HG02763 (cell line): Measurements from ENCODE around the gene LPCAT3.
"Not testable (repeated sequence)": the region's sequence is repeated elsewhere in the genome, so short reads cannot be mapped to it uniquely, and the experiment has no call there.

ENCODE experiments used
- ATAC-seq: cut with Tn5 transposase; IDR thresholded peaks from one replicate; pipeline ENCODE4 v1.9.1; 2021; ENCODE audit warnings: mild to moderate bottlenecking, moderate library complexity; ENCODE audit not compliant: unreplicated experiment

LPCAT3 gene

DNA sequence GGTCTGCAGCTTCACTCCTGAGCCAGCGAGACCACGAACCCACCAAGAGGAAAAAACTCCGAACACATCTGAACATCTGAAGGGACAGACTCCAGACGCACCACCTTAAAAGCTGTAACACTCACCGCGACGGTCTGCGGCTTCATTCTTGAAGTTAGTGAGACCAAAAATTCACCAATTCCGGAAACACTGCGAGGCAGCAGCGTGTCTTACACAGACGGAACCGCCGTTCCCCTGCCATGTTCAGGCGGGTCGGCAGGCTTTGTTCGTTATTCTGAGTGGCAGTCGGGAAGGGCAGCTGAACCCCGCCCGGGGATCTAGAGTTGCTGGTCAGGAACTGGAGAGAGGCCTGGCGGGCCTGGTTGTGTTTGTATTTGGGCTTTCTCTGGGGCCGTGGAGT, 20.3 kb upstream of the LPCAT3 start:
- ATAC-seq, result no peak

DNA sequence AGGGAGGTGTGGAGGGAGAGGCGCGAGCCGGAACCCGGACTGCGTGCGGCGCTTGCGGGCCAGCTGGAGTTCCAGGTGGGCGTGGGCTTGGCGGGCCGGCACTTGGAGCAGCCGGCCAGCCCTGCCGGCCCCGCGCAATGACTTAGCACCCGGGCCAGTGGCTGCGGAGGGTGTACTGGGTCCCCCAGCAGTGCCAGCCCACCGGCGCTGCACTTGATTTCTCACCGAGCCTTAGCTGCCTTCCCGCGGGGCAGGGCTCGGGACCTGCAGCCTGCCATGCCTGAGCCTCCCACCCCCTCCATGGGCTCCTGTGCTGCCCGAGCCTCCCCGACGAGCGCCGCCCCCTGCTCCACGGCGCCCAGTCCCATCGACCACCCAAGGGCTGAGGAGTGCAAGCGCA, 19.1 kb upstream of the LPCAT3 start:
- ATAC-seq, result not testable (repeated sequence)

DNA sequence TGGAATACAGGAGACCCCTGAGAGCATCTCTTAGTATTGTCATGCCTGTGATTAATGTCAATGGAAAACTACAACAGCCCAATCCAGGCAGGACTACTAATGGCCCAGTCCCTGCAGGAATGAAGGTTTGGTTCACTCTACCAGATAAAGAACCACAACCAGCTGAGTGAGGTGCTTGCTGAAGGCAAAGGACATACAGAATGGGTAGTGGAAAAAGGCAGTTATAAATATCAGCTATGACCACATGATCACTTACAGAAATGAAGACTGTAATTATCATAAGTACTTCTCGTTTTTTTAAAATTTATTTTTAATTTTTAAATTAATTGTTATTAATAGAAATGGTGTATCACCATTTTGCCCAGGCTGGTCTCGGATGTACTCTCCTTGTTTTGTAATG, 17.2 kb upstream of the LPCAT3 start:
- no peak for ATAC-seq

DNA sequence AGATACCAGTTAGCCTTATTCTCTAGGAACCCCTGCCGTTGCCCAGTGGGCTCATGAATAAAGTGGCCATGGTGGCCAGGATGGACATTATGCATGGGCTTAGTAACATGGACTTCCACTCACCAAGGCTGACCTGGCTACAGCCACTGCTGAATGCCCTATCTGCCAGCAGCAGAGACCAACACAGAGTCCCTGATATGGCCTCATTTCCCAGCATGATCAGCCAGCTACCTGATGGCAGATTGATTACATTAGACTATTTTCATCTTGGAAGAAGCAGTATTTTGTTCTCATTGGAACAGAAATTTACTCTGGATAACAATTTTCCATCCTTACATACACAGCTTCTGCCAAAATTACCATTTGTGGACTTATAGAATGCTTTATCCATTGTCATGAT, 16.2 kb upstream of the LPCAT3 start:
- no peak for ATAC-seq

DNA sequence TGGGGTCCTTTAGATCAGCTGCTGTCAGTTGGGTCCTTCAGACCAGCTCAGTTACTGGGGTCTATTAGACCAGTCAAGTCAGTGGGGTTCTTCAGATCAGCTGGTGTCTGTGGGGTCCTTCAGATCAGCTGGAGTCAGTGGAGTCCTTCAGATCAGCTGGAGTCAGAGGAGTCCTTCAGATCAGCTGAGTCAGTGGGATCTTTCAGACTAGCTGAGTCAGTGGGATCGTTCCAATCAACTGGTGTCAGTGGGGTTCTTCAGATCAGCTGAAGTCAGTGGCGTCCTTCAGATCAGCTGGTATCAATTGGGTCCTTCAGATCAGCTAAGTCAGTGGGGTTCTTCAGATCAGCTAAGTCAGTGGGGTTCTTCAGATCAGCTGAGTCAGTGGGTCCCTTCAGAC, 14.7 kb upstream of the LPCAT3 start:
- ATAC-seq, result no peak

DNA sequence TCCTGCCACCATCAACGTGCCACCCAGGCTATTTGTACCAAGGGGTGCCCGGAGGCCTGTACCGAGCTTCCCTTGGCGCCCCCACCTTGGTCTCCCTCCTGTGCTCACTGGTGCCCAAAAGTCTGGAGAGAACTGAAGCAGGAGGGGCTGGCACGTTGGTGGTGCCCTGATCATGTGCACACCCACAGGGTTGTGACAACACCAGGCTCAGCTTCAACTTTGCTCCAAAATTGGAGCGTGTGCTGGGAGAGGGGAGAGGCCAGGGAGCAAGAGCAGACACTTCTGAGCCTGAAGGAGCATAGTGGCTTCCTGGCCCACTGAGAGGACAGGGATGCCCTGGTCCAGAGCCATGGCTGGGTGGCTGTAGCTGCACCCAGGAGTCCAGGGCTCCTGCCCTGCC, 13.0 kb upstream of the LPCAT3 start:
- ATAC-seq, result no peak

DNA sequence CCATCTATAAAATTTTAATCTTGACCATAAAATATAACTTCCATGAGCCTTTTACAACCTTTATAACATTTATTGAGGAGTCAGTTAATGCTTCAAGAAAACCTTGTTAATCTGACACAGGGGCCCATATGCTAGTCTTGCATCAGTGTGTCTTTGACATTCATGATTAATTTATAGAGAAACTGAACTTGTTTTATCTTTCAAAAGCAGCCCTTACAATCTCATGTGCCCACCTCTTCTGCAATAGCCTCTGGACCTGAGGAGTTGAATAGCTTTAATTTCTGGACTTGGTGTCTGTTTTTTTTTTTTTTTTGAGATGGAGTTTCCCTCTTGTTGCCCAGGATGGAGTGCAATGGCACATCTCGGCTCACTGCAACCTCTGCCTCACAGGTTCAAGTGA, 8.6 kb upstream of the LPCAT3 start:
- ATAC-seq, result no peak

DNA sequence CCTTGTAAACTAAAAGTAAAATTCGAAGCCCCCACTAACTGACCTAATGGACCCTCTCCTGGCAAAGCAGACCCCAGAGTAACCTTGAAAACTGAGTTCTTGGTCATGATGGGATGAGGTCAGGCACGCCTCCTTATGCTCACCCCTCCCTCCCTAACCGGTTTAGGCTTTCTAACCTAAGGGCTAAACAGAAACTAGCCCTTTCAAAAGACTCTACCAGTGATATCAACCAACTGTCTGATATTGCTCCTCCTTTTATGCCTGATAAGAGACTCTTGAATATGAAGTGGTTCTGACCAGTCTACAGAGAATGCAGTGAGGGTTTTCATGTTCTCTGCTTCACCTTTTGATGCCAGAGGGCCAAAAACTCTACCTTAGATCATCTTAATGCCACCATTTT, 4.8 kb upstream of the LPCAT3 start:
- no peak for ATAC-seq

DNA sequence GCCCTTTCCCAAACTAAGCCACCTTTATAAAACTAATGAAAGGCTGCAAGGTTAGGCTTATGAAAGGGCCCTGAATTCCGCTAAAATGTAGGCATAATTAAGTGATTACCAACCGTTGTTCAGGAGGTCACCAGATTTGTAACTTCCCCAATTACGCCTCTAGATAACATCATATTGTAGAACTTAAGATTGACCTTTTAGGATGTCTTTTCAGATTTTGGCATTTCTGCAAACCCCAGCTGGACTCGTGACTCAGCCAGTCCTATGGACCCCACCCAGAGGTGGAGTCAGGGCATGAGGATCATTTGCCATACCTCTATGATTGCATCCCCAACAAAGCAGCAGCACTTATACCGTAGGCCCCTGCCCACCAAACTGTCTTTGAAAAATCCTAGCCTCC, 3.7 kb upstream of the LPCAT3 start:
- no peak for ATAC-seq

DNA sequence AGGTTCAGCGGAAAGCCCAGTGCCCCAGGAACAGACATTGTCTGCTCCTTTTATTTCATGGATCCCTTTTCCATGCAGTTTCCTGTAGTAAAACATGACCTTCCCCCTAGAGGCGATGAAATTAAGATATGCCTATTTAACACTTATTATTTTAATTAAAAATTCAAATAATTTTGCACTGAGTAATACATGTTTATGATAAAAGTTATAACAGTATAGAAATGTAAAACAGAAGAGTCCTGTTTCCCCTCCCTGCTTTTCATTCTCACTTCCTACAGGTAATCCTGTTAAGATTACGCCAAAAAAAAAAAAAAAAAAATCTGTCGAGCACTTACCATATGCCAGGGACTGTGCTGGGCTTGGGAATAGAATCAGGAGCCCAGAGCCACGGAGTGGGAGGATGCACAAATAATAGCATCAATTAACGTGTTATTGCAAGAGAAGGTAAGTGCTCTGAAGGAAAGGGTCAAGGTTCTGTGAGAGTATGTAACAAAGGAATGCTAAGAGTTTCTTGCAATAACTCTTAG, 830 bp upstream of the LPCAT3 start:
- no peak for ATAC-seq

DNA sequence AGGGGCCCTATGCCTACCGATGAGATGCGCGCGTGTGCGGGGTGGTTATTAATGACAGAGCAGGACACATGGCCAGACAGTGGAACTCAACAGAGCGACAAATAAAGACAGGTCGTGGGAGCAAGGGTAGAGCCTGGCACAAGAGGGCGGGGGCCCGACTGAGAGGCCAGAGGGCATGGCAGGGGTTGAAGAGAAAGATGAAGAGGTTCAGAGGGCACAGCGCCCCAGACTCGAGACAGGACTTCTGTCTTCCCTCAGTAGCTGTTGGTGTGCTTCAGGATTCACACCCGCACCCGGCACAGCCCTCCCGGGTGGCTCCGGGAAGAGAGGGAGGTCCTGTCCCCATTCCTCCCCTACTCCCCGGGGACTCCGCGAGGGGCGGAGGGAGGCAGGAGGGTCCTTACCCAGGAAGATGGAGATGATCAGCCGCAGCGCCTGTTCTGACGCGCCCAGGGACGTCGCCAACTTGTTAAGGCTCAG, 366 bp downstream of the LPCAT3 start:
- no peak for ATAC-seq

DNA sequence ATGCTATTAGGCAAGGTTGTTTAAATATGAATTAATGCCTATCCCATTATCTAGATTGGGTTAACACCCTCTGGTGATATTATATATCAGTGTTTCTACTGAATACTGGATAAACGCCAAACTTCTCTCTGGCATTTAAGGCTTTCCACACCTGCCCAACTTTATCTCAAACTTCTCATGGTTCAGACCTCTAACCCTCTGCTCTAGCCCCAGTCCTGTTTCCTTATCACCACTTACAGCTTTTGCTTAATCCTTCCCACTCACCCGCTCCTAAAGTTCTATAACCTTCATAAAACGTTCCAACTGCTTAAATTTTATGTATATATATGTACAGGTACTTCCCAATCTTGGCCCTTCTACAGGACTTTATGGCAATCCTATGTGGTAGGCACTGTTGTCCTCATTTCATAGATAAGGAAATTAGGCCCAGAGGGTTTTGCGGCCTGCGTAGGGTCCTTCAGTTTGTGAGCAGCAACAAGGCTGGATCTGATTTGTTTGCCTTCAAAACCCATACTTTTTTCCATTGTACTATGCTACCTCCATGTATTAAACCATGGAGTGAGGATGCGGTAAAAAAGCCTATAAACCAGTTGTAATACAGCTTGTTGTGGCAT, 1.2 kb downstream of the LPCAT3 start:
- ATAC-seq, result no peak

DNA sequence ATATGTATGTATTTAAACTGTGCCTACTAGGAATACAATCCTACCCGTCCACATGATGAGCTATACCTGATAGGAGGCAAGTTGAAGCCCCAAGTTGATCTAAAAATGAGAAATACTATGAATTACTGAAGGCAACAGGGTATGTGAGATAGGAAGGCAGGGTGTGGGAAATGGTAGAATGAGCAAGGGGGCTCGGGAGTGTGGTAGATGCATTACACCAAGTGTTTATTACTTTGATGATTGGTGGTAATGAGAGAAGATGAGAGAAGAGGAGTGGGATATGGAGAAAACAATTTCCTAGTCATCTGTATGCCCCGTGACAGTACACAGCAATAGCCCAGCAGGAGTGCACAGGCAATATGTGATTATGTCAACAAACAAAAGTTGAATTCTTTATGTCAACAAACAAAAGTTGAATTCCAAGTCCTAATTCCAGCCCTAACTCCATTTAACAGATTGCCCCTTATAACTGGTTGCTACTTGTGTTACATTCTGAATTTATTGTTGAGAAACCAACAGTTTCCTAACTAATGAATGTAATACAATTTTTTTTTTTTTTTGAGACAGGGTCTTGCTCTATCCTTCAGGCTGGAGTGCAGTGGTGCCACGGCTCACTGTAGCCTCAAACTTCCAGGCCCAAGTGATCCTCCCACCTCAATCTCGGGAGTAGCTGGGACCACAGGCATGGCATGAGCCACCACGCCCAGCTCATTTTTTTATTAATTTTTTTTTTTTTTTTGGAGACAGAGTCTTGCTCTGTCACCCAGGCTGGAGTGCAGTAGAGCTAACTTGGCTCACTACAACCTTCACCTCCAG, 2.5 kb downstream of the LPCAT3 start:
- ATAC-seq, result no peak

DNA sequence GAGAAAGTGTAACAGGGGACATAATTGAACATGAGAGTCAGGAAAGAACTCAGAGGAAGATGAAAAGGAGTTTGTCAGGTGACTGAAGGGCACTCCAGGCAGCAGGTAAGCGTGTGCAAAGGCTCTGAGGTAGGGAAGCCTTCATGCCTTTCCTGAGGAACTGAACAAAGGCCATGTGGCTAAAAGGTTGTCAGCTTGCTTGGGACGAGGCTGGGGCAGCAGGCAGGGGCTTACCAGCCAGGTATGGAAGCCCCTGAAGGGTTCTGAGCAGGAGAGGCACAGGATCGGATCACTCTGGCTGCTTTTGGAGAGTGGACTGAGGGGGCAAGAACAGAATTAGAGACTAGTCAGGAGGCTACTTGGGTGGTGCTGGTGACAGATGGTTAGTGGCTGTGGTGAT, 5.2 kb downstream of the LPCAT3 start:
- ATAC-seq, result no peak

DNA sequence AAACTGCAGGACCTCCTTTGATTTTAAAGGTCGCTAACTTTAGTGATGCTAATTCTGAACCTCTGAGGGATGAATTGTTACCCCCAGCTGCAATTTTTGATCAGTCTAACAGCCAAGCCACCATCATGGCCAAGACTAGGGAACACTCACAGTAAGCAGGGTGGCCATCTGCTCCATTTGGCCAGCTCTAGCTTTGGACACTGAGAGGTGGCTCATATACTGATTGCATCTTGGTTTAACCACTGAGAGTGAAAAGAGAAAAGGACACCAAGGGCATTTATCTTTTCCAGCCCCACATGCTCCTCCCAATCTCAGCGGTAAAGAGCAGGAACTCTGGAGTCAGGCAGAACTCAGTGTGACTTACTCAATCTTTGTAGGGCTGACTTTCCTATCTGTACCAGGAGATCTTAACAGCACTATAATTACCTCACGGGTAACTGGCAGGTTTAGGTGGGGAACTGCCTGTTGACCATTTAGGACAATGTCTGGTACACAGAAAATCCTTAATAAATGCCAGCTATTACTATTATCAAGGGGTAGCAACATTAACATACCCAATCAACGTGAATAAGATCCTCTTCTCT, 6.2 kb downstream of the LPCAT3 start:
- ATAC-seq, result no peak

DNA sequence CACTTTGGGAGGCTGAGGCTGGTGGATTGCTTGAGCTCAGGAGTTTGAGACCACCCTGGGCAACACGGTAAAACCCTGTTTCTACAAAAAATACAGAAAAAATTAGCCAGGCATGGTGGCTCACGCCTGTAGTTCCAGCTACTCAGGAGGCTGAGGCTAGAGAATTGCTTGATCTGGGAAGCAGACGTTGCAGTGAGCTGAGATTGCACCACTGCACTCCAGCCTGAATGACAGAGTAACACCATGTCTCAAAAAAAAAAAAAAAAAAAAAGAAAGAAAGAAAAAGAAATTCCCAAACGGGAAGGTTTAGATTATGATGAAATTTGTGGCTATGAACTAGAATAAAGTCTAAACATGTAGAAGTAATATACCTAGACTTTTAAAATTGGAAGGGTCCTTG, 6.9 kb downstream of the LPCAT3 start:
- not testable (repeated sequence) for ATAC-seq

DNA sequence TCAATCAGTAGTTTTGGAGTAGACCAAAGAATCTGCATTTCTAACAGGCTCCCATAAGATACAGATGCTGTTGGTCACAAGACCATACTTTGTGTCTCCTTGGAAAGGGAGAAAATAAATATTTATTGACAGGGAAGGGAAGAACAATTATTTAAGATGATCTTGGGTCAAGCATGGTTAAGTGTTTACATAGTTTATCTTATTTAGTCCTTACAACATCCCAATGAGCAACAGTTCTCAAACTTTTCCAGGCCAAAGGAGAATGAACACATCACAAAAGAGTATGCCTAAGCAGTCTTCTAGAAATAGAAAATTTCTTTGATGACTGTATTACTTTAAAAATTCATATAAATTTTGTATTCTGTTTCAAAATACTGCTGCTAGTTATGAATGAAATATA, 8.8 kb downstream of the LPCAT3 start:
- no peak for ATAC-seq

DNA sequence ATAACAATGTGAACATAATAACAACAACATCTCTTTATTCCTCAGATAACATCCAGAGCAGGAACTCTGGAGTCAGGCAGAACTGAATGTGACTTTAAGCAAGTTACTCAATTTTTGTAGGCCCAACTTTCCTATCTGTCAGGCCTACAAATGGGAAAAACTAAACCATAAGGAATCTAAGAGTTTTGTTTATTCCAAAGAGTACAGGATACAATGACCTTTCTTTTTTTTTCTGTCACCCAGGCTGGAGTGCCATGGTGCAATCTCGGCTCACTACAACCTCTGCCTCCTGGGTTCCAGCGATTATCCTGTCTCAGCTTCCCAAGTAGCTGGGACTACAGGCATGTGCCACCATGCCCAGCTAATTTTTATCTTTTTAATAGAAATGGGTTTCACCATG, 9.4 kb downstream of the LPCAT3 start:
- no peak for ATAC-seq

DNA sequence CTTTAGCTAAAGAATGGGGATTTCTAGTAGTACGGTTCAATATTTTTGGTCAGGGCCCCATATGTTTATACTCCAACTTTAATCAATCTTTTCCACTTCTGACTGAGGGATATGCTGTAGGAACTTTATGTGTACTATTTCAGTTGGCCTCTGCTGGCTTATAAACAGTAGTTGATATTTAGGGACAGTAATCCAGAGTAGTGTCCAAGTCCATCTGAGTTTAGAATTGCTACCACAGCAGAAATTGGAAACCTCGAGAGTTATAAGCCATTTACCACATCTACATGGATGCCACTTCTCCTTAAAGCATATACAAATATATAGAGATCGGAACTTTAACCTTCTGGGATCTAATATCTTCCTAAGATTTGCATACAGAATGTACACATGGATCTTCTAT, 11.6 kb downstream of the LPCAT3 start:
- ATAC-seq, result no peak

DNA sequence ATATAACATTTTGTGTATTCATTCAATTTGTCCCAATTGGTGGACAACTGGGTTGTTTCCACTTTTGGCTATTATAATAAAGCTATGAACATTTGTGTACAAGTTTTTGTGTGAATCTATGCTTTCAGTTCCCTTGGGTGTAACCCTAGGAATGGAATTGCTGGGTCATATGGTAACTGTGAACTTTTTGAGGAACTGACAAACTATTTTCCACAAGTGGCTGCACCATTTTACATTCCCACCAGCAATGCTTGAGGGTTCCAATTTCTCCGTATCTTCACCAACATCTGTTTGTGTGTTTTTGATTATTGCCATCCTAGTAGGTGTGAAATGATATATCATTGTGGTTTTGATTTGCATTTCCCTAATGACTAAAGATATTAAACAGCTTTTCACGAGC, 13.0 kb downstream of the LPCAT3 start:
- no peak for ATAC-seq

DNA sequence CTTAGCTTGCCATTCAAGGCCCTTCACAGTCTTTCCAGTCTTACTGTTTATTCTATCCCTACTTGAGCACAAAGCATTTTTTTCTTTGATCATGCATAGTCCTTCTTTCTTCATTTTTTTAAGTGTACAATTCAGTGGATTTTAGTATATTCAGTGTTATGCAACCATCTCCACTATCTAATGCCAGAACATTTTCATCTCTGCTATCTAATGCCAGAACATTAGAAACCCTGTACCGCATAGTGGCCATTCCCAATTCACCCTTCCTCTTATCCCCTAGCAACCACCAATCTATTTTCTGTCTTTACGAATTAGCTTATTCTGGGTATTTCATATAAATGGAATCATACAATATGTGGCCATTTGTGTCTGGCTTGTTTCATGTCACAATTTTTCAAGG, 13.4 kb downstream of the LPCAT3 start:
- no peak for ATAC-seq

DNA sequence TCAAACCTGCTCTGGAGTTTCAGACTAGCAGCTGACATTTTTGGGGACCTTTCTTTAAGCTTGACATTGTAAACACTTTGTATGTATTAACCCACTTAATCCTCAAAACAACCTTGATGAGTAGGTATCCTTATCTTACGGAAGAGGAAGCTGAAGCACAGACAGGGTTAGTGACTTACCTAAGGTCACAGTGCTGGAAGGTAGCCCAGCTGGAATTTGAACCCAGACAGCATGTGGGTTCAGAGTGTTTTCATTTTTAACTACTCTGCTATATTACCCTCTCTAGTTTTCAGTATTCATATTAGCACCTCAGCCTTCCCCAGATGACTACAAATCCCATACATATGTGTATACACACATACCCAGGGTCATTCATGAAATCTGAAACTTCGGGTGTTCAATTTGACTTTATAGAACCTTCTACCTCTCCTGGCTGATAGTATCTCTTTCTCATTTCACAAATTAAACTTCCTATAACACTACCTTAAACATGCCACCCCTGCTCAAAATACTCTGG, 13.9 kb downstream of the LPCAT3 start:
- ATAC-seq, result no peak
